WTC11 (cell line): ENCODE measurements around the gene SIK2.

Experiments
- AFF4 ChIP-seq: sonication (generic); formaldehyde crosslinking; IDR thresholded peaks from 2 replicates; pipeline ENCODE4 v1.8.1; 2023; ENCODE audit warnings: mild to moderate bottlenecking, missing genetic modification reagents, borderline replicate concordance
- CTCF ChIP-seq: fragments of 200-600 bp; IDR thresholded peaks from 2 replicates; pipeline ENCODE4 v1.8.0; 2022; ENCODE audit warnings: antibody characterized with exemption
- E2F1 ChIP-seq: sonication (generic); formaldehyde crosslinking; IDR thresholded peaks from 2 replicates; pipeline ENCODE4 v1.8.0; 2022; ENCODE audit warnings: mild to moderate bottlenecking, missing genetic modification reagents
- JUN ChIP-seq: sonication (generic); formaldehyde crosslinking; IDR thresholded peaks from 2 replicates; pipeline ENCODE4 v1.8.0; 2023; ENCODE audit warnings: mild to moderate bottlenecking, missing genetic modification reagents
- KAT7 ChIP-seq: sonication (generic); formaldehyde crosslinking; IDR thresholded peaks from 2 replicates; pipeline ENCODE4 v1.8.1; 2023; ENCODE audit warnings: missing genetic modification reagents, mild to moderate bottlenecking, borderline replicate concordance
- USF2 ChIP-seq: sonication (generic); formaldehyde crosslinking; IDR thresholded peaks from 2 replicates; pipeline ENCODE4 v1.8.1; 2023; ENCODE audit warnings: mild to moderate bottlenecking, missing genetic modification reagents, moderate library complexity
- ZBTB43 ChIP-seq: sonication (generic); formaldehyde crosslinking; IDR thresholded peaks from 2 replicates; pipeline ENCODE4 v1.8.1; 2023; ENCODE audit warnings: mild to moderate bottlenecking, missing genetic modification reagents

GRCh38 chr11:111566324-111566723, 35.9 kb upstream of the SIK2 start:
- TF ChIP-seq CTCF (no peak), USF2 (CRISPR knock-in tag) (no peak), ZBTB43 (CRISPR knock-in tag) (no peak), E2F1 (CRISPR knock-in tag) (no peak), KAT7 (CRISPR knock-in tag) (no peak), JUN (CRISPR knock-in tag) (no peak), AFF4 (CRISPR knock-in tag) (no peak)
